Cardiac muscle cell (in vitro differentiated cells and primary cell): ENCODE results near the gene TNFRSF1B. TPM values are rescaled to one million over a fixed set of nuclear protein-coding genes. Genes with fewer than 3 reads are reported as not detected.

ENCODE experiments used
- DNase-seq, 2 donors: peaks; one replicate each; pipeline versions ENCODE4 v3.0.0 to v3.0.0-alpha.2; 2010 to 2017; ENCODE audit warnings: low read depth in 1 of 2, low spot score in 1 of 2
- H3K27ac ChIP-seq: fragments of 200-600 bp; sonication (generic); 2 replicates; pipeline ENCODE4 v1.5.1; 2016
- H3K27me3 ChIP-seq: fragments of 200-600 bp; sonication (generic); 2 replicates; pipeline ENCODE4 v1.6.0; 2016; ENCODE audit warnings: control low read depth
- H3K36me3 ChIP-seq: fragments of 200-600 bp; sonication (generic); 2 replicates; pipeline ENCODE4 v1.5.1; 2016; ENCODE audit warnings: control low read depth
- H3K4me1 ChIP-seq: fragments of 200-600 bp; sonication (generic); 2 replicates; pipeline ENCODE4 v1.8.1; 2017; ENCODE audit warnings: low read depth, mild to moderate bottlenecking, mixed run types
- H3K4me3 ChIP-seq: fragments of 200-600 bp; sonication (generic); 2 replicates; pipeline ENCODE4 v1.5.1; 2016; ENCODE audit warnings: mild to moderate bottlenecking
- H3K9me3 ChIP-seq: fragments of 200-600 bp; sonication (generic); 2 replicates; pipeline ENCODE4 v1.5.1; 2017; ENCODE audit warnings: low read depth, mild to moderate bottlenecking, control low read depth
- polyA plus RNA-seq: library from polyadenylated mRNA; unstranded; fragments of >200 nt; fragmentation: Nextera tagmentation; extraction: Ambion mirVana; gene quantifications from 2 replicates; pipeline ENCODE4 v1.2.1, GENCODE V29; 2016
- total RNA-seq: library from RNA; depleted of rRNA; stranded (reverse); fragments of >200 nt; gene quantifications from 2 replicates; pipeline ENCODE4 v1.2.3, GENCODE V29; 2016
- TF ChIP-seq, protein P1 (sequence below): IDR thresholded peaks from 2 replicates; pipeline ENCODE4 v1.5.1; 2012; ENCODE audit warnings: low read depth, mild to moderate bottlenecking, low read length

Gene TNFRSF1B
- total and polyA plus RNA-seq, 2 experiments from 2014 or later = 0.27 TPM; not detected in 1

DNA sequence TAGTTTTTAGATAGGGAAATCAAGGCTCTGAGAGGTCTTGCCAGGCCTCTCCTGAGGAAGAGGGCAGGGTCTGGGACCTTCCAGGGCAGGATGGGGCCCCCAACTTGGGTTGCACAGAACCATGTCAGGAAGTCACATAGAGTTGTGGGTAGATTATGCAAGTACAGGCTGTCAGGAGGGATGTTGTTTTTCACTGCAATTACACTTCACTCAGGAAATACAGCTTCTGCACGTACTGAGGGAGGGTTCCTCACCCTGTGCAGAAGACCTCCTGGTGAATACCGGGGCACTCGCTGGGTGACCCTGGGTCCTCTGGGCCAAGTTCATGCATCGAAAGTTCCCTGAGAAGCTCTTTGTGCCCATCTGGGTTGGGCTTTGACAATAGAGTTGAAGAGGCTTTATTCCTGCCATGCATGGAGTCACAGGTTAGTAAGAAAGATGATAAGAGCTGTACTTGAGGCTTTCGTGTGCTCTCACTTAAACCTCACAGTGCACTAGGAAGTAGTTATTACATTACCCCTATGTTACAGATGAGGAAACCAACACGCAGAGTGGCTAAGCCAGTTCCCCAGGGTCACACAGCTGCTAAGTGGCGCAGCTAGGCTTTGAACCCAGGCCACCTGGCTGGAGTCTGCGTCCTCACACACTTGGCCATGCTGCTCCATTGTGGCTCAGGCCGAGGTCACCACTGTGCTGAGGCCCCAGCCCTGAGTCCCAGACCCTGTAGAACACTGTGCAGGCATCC is 16.2 kb upstream of the TNFRSF1B start:
- H3K4me1 ChIP-seq = no peaks in the 10 kb centered on the region
- no peak for DNase-seq
- H3K27ac ChIP-seq = no peak overlapping the region
- TF ChIP-seq, protein P1, sequence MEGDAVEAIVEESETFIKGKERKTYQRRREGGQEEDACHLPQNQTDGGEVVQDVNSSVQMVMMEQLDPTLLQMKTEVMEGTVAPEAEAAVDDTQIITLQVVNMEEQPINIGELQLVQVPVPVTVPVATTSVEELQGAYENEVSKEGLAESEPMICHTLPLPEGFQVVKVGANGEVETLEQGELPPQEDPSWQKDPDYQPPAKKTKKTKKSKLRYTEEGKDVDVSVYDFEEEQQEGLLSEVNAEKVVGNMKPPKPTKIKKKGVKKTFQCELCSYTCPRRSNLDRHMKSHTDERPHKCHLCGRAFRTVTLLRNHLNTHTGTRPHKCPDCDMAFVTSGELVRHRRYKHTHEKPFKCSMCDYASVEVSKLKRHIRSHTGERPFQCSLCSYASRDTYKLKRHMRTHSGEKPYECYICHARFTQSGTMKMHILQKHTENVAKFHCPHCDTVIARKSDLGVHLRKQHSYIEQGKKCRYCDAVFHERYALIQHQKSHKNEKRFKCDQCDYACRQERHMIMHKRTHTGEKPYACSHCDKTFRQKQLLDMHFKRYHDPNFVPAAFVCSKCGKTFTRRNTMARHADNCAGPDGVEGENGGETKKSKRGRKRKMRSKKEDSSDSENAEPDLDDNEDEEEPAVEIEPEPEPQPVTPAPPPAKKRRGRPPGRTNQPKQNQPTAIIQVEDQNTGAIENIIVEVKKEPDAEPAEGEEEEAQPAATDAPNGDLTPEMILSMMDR = no peak
- no peaks in the 10 kb centered on the region for H3K36me3 ChIP-seq
- no peak overlapping the region for H3K4me3 ChIP-seq
- no peaks in the 10 kb centered on the region for H3K27me3 ChIP-seq
- no peaks in the 10 kb centered on the region for H3K9me3 ChIP-seq

DNA sequence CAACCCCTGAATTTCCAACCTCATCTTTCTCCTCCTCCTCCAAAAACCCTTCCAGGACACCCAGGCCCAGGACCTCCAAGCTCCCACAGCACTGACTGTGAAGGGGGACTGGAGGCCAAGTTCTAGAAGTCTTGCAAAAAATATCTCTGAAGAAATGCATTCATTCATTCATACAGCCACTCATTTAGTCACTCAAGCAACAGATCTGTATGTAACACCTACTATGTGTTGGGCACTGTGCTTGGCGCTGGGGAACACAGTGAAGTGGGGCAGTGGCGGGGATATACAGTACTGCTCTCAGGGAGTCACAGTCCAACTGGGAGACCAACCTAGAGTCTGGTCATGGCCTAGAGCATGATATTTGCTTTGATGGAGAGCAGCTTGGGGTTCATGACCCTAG is 15.3 kb upstream of the TNFRSF1B start:
- Histone ChIP-seq H3K4me1 (no peaks in the 10 kb centered on the region), H3K36me3 (no peaks in the 10 kb centered on the region), H3K4me3 (no peak overlapping the region), H3K9me3 (no peaks in the 10 kb centered on the region), H3K27ac (no peak overlapping the region), H3K27me3 (no peaks in the 10 kb centered on the region)
- DNase-seq = no peak
- TF ChIP-seq, protein P1 = no peak

DNA sequence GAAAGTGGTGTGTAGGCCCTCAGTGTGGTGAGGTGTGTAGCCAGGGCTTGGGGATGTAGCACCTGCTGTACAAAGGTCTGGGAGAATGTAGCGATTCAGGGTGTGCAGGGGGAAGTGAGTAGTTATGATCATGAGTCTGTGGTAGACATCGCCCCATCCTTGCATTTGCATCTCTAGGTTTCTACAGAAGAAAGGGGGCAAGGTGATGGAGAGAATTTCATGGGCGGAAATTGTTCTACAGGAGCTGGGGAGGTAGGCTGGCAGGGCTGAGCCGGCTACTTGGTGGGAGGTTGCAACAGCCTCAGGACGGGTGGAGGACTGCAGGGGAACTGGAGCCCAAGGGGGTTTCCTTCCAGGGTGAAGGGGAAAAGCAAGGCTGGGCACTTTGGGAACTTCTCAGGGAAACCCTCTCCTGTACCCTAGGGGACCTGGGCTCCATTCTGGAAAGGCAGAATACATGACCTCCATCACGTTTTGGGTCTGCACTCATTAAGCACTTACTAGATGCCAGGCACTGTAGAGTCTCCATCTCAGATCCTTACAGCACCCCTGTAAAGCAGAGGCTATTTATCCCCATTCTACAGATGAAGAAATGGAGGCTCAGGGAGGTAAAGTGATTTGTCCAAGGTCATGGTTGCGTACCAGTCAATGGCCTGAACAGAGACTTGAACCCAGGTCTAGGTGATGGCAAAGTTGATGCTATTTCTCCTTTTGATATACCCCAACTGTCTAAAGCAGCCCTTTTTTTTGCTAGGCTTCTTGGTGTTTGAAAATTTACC is 14.5 kb upstream of the TNFRSF1B start:
- TF ChIP-seq, protein P1 = no peak
- Histone ChIP-seq H3K27ac (no peak overlapping the region), H3K36me3 (no peaks in the 10 kb centered on the region), H3K4me1 (no peaks in the 10 kb centered on the region), H3K9me3 (no peaks in the 10 kb centered on the region), H3K27me3 (no peaks in the 10 kb centered on the region), H3K4me3 (no peak overlapping the region)
- no peak for DNase-seq

DNA sequence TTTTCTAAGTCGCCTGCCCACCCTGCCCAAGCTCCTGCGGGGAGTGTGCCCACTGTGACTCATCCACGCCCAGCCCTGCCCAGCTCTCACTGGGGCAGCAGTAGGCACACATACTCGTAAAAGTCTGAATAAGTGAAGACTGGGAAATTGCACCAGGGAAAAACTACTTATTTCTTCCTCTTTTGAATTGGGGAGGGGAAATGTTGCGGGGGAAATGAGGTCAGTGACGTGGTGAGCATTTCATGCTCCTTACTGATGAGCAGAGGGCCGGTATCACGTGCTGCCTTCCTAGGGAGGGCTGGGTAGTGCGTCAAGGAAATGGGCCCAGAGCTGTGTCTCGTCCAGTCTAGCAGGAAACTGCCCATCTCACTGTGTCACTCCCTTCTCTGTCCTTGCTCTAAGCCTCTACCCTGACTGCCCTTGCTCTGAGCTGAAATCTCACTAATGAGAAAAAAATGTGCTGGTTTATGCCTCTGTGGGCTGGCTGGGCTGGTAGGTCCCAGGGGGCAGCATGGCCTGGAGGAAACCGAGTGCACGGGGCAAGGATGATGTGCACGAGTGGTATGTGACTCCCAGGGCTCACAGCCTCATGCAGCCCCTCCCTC is 13.5 kb upstream of the TNFRSF1B start:
- TF ChIP-seq, protein P1 = no peak
- no peaks in the 10 kb centered on the region for H3K27me3 ChIP-seq
- H3K36me3 ChIP-seq = no peaks in the 10 kb centered on the region
- no peak overlapping the region for H3K27ac ChIP-seq
- peak in 1 of 2 donors; percentile 77 for DNase-seq
- no peak overlapping the region for H3K4me3 ChIP-seq
- no peaks in the 10 kb centered on the region for H3K4me1 ChIP-seq
- no peaks in the 10 kb centered on the region for H3K9me3 ChIP-seq

DNA sequence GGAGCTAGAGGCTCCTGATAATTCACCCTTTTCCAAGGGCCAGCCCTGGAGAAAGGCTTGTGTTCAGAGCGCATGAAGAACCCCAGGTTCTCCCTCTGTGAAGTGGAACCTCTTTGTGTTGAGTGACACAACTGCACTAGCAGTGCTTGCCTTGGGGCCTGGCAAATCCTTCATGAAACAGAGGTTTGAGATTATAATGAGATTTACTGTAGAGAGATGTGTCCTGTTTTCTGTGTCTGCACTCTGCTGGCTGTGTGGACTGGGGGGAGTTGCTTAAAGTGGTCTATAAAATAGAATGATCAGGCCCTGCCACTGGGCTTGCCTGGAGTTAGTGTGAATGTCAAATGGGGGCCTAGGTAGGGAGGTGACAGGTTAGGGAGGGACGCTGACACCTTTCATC is 11.5 kb upstream of the TNFRSF1B start:
- Histone ChIP-seq H3K27me3 (no peaks in the 10 kb centered on the region), H3K27ac (no peak overlapping the region), H3K4me1 (no peaks in the 10 kb centered on the region), H3K9me3 (no peaks in the 10 kb centered on the region), H3K4me3 (no peak overlapping the region), H3K36me3 (no peaks in the 10 kb centered on the region)
- TF ChIP-seq, protein P1 = no peak
- DNase-seq = no peak
